ENCODE data around the gene IL4.
A peak's percentile ranks its signal among the peaks of the same experiment; 100 is the strongest.

Gene IL4

GRCh38 chr5:132648355-132648754, 25.4 kb upstream of the IL4 start:
- no peak for TF ChIP-seq CTCF (IDR thresholded peaks at IDR 0.05; ENCODE audit: low read depth, low read length)
- no peak for DNase-seq (ENCODE audit: extremely low read depth, low read depth)

- no peak for DNase-seq (ENCODE audit: extremely low read depth, low read depth)
- no peak for TF ChIP-seq CTCF (IDR thresholded peaks at IDR 0.05; ENCODE audit: low read depth, low read length)
Observed at GRCh38 chr5:132651838-132652469, 21.8 kb upstream of the IL4 start.

- no peak; the same call in 1 of the 2 replicates for TF ChIP-seq CTCF (IDR thresholded peaks at IDR 0.05; ENCODE audit: low read depth, low read length)
- DNase-seq (ENCODE audit: extremely low read depth, low read depth), result no peak
Observed at GRCh38 chr5:132653716-132654115, 20.1 kb upstream of the IL4 start.

GRCh38 chr5:132655821-132656773, 17.7 kb upstream of the IL4 start:
- DNase-seq (ENCODE audit: extremely low read depth, low read depth), result no peak
- TF ChIP-seq CTCF (IDR thresholded peaks at IDR 0.05; ENCODE audit: low read depth, low read length), result peak; percentile 19

- no peak for DNase-seq (ENCODE audit: extremely low read depth, low read depth)
- no peak for TF ChIP-seq CTCF (IDR thresholded peaks at IDR 0.05; ENCODE audit: low read depth, low read length)
Observed at GRCh38 chr5:132656774-132657355, 16.9 kb upstream of the IL4 start.

- no peak for DNase-seq (ENCODE audit: extremely low read depth, low read depth)
Observed at GRCh38 chr5:132657676-132658380, 16.0 kb upstream of the IL4 start, which contains the start of gene IL13. IL13 (plus strand) TSS chr5:132658173; CDS start chr5:132658187, 14 bp downstream.

More at GRCh38 chr5:132657676-132658380, 16.0 kb upstream of the IL4 start, which contains the start of gene IL13:
- TF ChIP-seq CTCF (IDR thresholded peaks at IDR 0.05; ENCODE audit: low read depth, low read length), result no peak
